Memory B cell (primary cell): ENCODE data around the gene SPINT2.
A peak's percentile ranks its signal among the peaks of the same experiment; 100 is the strongest.
"Not testable (repeated sequence)": the region's sequence is repeated elsewhere in the genome, so short reads cannot be mapped to it uniquely, and the experiment has no call there.

Experiments
- ATAC-seq: fragments of 150-1000 bp; cut with Tn5 transposase; 2 replicates; pipeline ENCODE4 v1.10.0; 2021; ENCODE audit warnings: low read depth, mild to moderate bottlenecking, moderate library complexity
- DNase-seq, 2 donors: peaks; one replicate each; pipeline ENCODE4 v3.0.0; 2022; ENCODE audit warnings: low spot score in 2 of 2
- H3K27ac Mint-ChIP-seq: one replicate; pipeline ENCODE4 v1.8.0; 2022; ENCODE audit warnings: mild to moderate bottlenecking, moderate library complexity, mixed read lengths
- H3K27me3 Mint-ChIP-seq: one replicate; pipeline ENCODE4 v1.8.0; 2022; ENCODE audit warnings: mixed read lengths
- H3K36me3 Mint-ChIP-seq: one replicate; pipeline ENCODE4 v1.8.0; 2022; ENCODE audit warnings: mild to moderate bottlenecking, mixed read lengths
- H3K4me1 Mint-ChIP-seq: one replicate; pipeline ENCODE4 v1.8.0; 2022; ENCODE audit warnings: mixed read lengths
- H3K4me3 Mint-ChIP-seq: one replicate; pipeline ENCODE4 v1.8.0; 2022; ENCODE audit warnings: mild to moderate bottlenecking, moderate library complexity, mixed read lengths
- H3K9me3 Mint-ChIP-seq: one replicate; pipeline ENCODE4 v1.8.0; 2022; ENCODE audit warnings: mixed read lengths

The SPINT2 gene

DNA sequence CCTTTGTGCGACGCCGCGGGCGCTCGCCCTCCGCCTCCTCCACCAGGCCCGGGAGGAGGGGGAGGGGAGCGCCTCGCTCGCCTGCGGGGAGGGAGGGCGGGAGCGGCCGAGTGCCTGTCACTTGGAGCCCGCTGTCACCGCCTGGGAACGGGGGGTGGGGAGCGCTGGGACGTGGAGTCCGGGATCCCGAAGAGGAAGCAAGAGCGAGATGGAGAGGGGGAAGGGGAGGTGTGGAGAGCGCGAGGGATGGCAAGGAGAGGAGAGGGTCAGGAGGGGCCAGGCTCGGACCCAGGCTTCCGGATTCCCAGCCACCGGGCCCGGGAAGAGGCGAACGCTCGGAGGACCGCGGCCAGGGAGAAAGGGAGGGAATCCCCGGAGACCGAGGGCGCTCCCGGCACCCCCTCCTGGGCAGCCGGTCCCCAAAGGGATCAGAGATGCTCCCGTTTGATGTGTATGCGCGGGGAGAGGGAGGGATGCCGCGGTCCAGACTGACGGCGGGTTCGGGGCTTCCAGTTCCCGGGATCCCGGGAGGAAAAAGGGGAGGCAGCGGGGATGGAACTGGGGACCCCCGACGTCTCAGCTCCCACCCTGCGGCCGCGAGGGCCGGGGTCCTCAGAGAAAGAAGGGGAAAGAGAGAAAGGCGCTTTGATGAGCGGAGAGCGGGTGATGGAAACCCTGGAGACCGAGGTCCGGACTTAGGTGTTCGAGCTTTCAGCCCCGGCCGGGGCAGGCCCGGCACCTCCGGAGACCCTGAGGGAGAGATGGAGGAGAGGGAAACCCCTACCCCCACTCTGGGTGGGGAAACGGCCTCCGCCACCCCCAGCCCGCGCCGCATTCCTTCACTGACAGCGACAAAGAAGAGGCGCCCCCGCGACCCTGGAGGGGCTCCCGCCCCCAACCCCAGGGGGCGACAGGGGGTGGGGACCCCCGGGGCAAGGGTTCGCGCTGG, 35.6 kb upstream of the SPINT2 start:
- Mint-ChIP-seq H3K27ac (peak overlapping the region; percentile 50), H3K4me3 (peak overlapping the region; percentile 70), H3K4me1 (peaks cover 23% of the 10 kb centered on the region), H3K27me3 (peaks cover 33% of the 10 kb centered on the region), H3K9me3 (no peaks in the 10 kb centered on the region), H3K36me3 (no peaks in the 10 kb centered on the region)
- DNase-seq (no peak), ATAC-seq (no peak)

DNA sequence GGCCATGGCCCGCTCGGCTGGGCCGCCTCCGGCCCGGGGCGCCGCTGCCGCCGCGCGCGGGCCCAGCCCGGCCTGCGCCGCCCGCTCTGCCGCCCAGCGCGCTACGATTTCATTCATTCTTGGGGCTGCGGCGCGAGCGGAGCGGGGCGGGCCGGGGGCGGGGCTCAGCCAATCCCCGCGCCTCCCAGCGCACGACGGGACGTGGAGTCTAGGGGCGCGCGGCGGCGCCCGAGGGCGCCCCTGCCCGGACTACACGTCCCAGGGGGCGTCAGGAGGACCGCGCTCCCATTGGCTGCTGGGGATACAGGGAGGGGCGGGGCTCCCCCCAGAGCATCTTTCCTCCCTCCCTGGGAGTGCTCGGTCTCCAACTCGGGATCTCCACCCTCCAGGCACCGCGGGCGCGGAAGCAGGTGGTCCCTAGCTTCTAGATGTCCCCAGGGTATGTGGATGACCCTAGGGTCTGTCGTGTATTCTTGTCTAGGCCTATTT, 34.7 kb upstream of the SPINT2 start:
- peaks cover 21% of the 10 kb centered on the region for H3K4me1 Mint-ChIP-seq
- ATAC-seq (peak; percentile 77), DNase-seq (no peak)
- no peak overlapping the region for H3K4me3 Mint-ChIP-seq
- H3K27me3 Mint-ChIP-seq, result peaks cover 30% of the 10 kb centered on the region
- no peak overlapping the region for H3K27ac Mint-ChIP-seq
- no peaks in the 10 kb centered on the region for H3K9me3 Mint-ChIP-seq
- no peaks in the 10 kb centered on the region for H3K36me3 Mint-ChIP-seq

DNA sequence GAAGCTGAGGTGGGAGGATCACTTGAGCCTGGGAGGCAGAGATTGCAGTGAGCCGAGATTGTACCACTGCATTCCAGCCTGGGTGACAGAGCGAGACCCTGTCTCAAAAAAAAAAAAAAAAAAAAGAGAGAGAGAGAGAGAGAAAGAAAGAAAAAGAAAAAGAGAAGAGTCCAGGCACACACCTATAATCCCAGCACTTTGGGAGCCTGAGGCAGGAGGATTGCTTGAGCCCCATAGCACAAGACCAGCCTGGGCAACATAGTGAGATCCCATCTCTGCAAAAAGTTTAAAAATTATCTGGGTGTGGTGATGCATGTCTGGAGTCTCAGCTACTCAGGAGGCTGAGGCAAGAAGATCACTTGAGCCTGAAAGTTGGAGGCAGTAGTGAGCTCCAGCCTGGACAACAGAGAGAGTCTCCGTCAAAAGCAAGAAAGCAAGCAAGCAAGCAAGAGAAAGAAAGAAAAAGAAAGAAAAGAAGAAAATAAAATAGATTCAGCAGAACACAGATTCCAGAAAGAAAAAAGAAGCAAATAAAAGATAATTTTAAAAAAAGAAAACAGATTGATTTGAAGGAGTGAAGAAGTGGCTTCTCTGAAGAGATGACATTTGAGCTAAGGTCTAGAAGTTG, 33.8 kb upstream of the SPINT2 start:
- H3K36me3 Mint-ChIP-seq, DNase-seq, H3K4me3 Mint-ChIP-seq, H3K9me3 Mint-ChIP-seq, H3K27ac Mint-ChIP-seq, ATAC-seq: not testable (repeated sequence)
- Mint-ChIP-seq H3K4me1 (peaks cover 20% of the 10 kb centered on the region), H3K27me3 (peaks cover 30% of the 10 kb centered on the region)

DNA sequence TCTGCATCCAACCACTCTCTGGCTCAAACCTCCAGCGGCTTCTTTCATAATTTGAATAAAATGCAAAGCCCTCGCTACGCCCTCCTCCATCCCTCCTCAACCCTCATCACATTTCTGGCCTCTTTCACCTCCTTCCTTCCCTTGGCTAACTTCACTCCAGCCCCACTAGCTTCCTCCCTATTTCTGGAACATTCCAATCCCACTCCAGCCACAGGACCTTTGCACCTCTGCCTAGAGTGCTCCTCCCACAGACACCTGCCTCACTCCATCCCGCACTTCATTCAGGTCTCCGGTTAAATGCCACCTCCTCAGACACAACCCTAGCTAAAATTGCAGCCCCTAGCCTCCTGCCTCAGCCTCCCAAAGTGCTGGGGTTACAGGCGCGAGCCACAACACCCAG, 32.5 kb upstream of the SPINT2 start:
- no peaks in the 10 kb centered on the region for H3K9me3 Mint-ChIP-seq
- no peak overlapping the region for H3K4me3 Mint-ChIP-seq
- DNase-seq (no peak), ATAC-seq (no peak)
- peaks cover 23% of the 10 kb centered on the region for H3K27me3 Mint-ChIP-seq
- peaks cover 14% of the 10 kb centered on the region for H3K4me1 Mint-ChIP-seq
- no peak overlapping the region for H3K27ac Mint-ChIP-seq
- H3K36me3 Mint-ChIP-seq, result no peaks in the 10 kb centered on the region

DNA sequence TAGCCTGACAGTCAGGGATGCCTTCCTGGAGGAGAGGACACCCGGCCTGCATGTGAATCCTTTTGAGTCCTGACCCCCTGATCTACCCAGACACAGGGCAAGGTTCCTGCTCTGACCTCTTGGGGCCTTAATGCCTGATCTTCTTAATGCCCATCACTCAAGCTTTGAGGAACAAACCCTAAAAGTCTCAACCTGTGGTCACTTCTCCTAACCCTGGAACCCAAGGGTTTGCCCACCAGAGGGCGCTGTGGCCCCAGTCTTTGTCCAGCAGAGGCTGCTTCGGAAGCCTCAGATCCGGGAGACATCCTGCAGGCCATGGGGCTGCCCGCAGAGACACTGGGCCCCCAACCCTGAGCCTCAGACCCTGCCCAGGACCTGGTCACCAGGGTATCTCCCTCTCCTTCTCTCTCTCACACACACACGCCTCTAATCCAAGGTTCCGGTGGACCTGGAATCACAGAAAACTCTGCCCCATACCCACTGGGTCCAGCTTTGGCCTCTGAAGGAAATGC, 30.6 kb upstream of the SPINT2 start:
- no peak overlapping the region for H3K27ac Mint-ChIP-seq
- no peaks in the 10 kb centered on the region for H3K9me3 Mint-ChIP-seq
- peak; percentile 72 for ATAC-seq
- no peaks in the 10 kb centered on the region for H3K36me3 Mint-ChIP-seq
- H3K27me3 Mint-ChIP-seq, result peaks cover 14% of the 10 kb centered on the region
- H3K4me3 Mint-ChIP-seq, result no peak overlapping the region
- DNase-seq, result peak; percentile 82 to 85
- H3K4me1 Mint-ChIP-seq, result peaks cover 7% of the 10 kb centered on the region

DNA sequence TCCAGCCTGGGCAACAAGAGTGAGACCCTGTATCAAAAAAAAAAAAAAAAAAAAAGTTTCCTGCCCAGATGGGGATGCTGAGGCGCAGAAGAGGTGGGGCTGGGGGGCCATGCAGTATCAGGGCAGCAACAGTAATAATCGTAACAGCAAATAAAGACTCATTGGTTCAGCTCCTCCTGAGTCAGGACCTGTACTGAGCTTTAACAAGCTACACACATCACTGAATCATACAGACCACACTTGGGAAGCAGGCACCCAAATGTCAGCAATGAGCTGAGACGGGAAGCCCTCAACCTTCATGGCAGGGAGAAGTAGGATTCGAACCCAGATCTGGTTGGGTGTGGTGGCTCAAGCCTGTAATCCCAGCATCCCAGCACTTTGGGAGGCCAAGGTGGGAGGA, 29.8 kb upstream of the SPINT2 start:
- H3K9me3 Mint-ChIP-seq, result no peaks in the 10 kb centered on the region
- peaks cover 15% of the 10 kb centered on the region for H3K27me3 Mint-ChIP-seq
- H3K4me1 Mint-ChIP-seq, result peaks cover 6% of the 10 kb centered on the region
- DNase-seq (no peak), ATAC-seq (no peak)
- H3K27ac Mint-ChIP-seq, result no peak overlapping the region
- H3K36me3 Mint-ChIP-seq, result no peaks in the 10 kb centered on the region
- no peak overlapping the region for H3K4me3 Mint-ChIP-seq

DNA sequence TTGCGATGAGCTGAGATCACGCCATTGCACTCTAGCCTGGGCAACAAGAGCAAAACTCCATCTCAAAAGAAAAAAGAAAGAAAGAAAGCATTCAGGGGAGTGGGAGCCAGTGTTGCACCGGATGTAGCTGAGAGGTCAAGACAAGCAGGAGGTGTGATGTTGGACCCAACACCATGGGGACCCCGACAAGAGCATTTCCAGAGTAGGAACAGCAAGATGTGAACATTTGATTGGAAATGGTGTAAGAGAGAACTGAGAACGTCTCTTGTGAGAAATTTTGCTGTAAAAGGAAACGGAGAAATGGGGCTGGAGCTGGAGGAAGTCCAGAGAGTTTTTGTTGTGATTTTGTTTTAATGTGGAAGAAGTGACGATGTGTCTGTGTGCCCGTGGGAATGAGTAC, 24.6 kb upstream of the SPINT2 start:
- no peak overlapping the region for H3K27ac Mint-ChIP-seq
- no peaks in the 10 kb centered on the region for H3K9me3 Mint-ChIP-seq
- H3K4me3 Mint-ChIP-seq, result no peak overlapping the region
- no peak for DNase-seq
- no peak for ATAC-seq
- H3K27me3 Mint-ChIP-seq, result peaks cover 6% of the 10 kb centered on the region
- H3K36me3 Mint-ChIP-seq, result no peaks in the 10 kb centered on the region
- H3K4me1 Mint-ChIP-seq, result peaks cover 4% of the 10 kb centered on the region

DNA sequence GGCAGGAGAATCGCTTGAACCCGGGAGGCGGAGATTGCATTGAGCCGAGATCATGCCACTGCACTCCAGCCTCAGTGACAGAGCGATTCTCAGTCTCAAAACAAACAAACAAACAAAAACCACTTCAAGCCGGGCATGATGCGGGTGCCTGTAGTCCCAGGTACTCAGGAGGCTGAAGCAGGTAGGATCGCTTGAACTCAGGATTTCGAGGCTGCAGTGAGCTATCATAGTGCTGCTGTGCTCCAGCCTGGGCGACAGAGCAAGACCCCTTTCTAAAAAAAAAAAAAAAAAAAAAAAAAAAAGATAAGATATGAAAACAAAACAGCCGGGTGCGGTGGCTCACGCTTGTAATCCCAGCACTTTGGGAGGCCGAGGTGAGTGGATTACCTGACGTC, 21.1 kb upstream of the SPINT2 start:
- H3K4me3 Mint-ChIP-seq, result peak overlapping the region; percentile 83
- H3K4me1 Mint-ChIP-seq, result peaks cover 8% of the 10 kb centered on the region
- no peak for DNase-seq
- peaks cover 4% of the 10 kb centered on the region for H3K27me3 Mint-ChIP-seq
- no peaks in the 10 kb centered on the region for H3K36me3 Mint-ChIP-seq
- peak; percentile 4 for ATAC-seq
- no peaks in the 10 kb centered on the region for H3K9me3 Mint-ChIP-seq
- H3K27ac Mint-ChIP-seq, result peak overlapping the region; percentile 31

DNA sequence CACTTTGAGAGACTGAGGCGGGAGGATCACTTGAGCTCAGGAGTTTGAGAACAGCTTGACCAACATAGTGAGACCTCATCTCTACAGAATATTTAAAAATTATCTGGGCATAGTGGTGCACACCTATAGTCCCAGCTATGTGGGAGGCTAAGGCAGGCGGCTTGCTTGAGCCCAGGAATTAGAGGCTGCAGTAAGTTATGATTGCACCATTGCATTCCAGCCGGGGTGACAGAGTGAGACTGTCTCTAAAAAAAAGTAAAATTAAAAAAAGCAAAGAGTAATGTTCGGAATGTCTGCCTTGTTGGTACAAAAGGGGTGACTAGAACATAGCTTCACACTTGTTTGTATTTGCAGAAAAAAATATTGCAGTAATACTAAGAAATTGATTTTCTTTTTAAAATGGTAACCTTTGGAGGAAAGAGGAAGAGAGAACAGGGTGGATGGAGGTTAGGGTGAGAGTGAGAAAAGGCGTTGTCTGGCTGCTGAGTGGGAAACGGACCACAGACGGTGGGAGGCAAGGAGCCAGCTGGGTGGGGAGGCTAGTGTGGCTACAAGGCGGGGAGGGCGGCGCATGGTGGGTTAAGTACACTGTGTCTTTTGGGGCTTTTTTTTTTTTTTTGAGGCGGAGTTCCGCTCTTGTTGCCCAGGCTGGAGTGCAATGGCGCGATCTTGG, 18.4 kb upstream of the SPINT2 start:
- H3K27me3 Mint-ChIP-seq, result no peaks in the 10 kb centered on the region
- no peak overlapping the region for H3K4me3 Mint-ChIP-seq
- H3K4me1 Mint-ChIP-seq, result peaks cover 11% of the 10 kb centered on the region
- no peak for ATAC-seq
- H3K9me3 Mint-ChIP-seq, result no peaks in the 10 kb centered on the region
- no peak overlapping the region for H3K27ac Mint-ChIP-seq
- DNase-seq, result no peak
- H3K36me3 Mint-ChIP-seq, result no peaks in the 10 kb centered on the region

DNA sequence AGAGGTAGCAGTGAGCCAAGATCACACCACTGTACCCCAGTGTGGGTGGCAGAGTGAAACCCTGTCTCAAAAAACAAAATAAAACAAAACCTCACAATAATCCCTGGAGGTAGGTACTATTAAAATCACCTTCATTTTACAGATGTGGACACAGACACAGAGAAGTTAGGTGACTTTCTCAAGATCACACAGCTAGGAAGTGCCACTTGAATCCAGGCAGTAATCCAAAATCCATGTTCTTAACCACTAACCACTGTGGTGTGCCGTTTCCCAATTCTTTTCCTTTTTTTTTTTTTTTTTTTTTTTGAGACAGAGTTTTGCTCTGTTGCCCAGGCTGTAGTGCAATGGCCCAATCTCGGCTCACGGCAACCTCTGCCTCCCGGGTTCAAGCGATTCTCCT, 17.2 kb upstream of the SPINT2 start:
- Mint-ChIP-seq H3K36me3 (peaks cover 1% of the 10 kb centered on the region), H3K4me1 (peaks cover 21% of the 10 kb centered on the region), H3K9me3 (no peaks in the 10 kb centered on the region), H3K27ac (no peak overlapping the region), H3K27me3 (peaks cover 6% of the 10 kb centered on the region), H3K4me3 (no peak overlapping the region)
- no peak for DNase-seq
- no peak for ATAC-seq

DNA sequence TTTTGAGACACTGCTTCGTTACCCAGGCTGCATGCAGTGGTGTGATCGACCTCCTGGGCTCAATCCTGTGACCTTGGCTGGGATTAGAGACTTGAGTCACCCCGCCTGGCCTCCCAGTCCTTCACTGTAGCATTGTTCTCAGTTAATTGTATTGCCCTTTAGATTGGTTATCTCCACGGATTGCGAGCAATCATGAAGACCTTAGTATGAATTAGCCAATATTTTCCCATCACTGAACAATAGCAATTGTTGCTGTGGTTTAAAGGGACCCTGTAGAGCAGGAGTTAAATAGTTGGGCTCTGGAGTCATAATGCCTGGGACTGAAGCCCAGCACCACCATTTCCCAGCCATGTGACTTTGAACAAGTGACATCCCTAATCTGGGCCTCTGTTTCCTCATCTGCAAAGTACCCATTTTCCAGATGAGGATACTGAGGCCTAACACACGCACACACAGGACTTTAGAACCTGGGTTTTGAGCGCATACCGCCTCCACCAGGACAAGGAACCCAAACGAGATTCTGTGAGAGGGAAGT, 16.6 kb upstream of the SPINT2 start:
- H3K4me3 Mint-ChIP-seq, result no peak overlapping the region
- no peaks in the 10 kb centered on the region for H3K9me3 Mint-ChIP-seq
- H3K27ac Mint-ChIP-seq, result no peak overlapping the region
- ATAC-seq, result no peak
- H3K27me3 Mint-ChIP-seq, result peaks cover 6% of the 10 kb centered on the region
- no peak for DNase-seq
- H3K36me3 Mint-ChIP-seq, result peaks cover 1% of the 10 kb centered on the region
- peaks cover 23% of the 10 kb centered on the region for H3K4me1 Mint-ChIP-seq

DNA sequence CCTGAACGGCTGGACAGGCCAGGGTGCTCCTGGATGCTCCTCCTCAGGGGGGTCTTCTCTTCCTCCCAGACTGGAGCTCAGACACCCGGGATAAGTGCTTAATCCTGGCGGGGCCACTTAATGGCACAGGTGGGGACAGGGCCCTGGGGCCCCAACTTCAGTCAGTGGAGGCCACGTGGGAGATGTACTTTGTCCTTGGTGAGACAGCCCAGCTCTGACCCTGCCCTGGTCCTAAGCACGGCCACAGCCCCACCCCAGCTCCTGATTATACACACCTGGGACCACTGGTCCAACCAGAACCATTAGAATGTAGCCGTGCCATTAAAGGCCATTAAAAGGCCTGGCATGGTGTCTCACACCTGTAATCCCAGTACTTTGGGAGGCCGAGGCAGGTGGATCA, 16.0 kb upstream of the SPINT2 start:
- DNase-seq (no peak), ATAC-seq (no peak)
- peaks cover 26% of the 10 kb centered on the region for H3K4me1 Mint-ChIP-seq
- peaks cover 1% of the 10 kb centered on the region for H3K36me3 Mint-ChIP-seq
- H3K4me3 Mint-ChIP-seq, result no peak overlapping the region
- H3K27me3 Mint-ChIP-seq, result peaks cover 6% of the 10 kb centered on the region
- no peak overlapping the region for H3K27ac Mint-ChIP-seq
- H3K9me3 Mint-ChIP-seq, result no peaks in the 10 kb centered on the region

DNA sequence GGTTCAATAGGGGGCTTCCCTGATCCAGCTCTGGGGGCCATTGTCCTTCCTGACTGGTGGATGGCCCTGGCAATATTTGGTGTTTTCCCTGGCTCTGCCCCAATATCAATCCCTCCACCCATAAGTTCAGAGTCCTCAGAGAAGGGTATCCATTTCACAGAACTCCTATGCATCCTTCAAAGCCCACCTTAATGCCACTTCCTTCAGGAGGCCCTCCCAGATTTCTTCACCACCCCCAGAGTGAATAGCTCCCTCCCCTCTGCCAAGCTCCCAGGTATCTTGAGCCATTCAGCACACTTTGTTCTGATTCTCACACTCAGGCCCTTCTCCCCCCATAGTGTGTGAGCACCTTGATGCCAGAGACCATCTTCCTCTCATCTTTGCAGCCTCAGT, 13.9 kb upstream of the SPINT2 start:
- DNase-seq, result no peak
- H3K27ac Mint-ChIP-seq, result no peak overlapping the region
- peaks cover 37% of the 10 kb centered on the region for H3K4me1 Mint-ChIP-seq
- ATAC-seq, result no peak
- H3K4me3 Mint-ChIP-seq, result no peak overlapping the region
- peaks cover 1% of the 10 kb centered on the region for H3K36me3 Mint-ChIP-seq
- peaks cover 6% of the 10 kb centered on the region for H3K27me3 Mint-ChIP-seq
- no peaks in the 10 kb centered on the region for H3K9me3 Mint-ChIP-seq
